Measurements from ENCODE around the gene KMT2A.

Gene KMT2A

GRCh38 chr11:118434123-118434552 lies 2.2 kb upstream of the KMT2A start:
- TF ChIP-seq TAF1 (IDR thresholded peaks at IDR 0.05; ENCODE audit: low read depth, low read length) (no peak), POLR2AphosphoS5 (IDR thresholded peaks at IDR 0.05; ENCODE audit: low read depth, low read length) (no peak), POU2F2 (IDR thresholded peaks at IDR 0.05; ENCODE audit: low read depth, low read length) (no peak), POLR2A (IDR thresholded peaks at IDR 0.05; ENCODE audit: low read depth, low read length) (no peak), SPI1 (IDR thresholded peaks at IDR 0.05; ENCODE audit: low read depth, low read length) (no peak), PAX5 (IDR thresholded peaks at IDR 0.05; ENCODE audit: insufficient read depth, low read length, severe bottlenecking) (no peak)
- DNase-seq (ENCODE audit: insufficient read length, low spot score) (no peak), FAIRE-seq (no peak)

- TF ChIP-seq POU2F2 (IDR thresholded peaks at IDR 0.05; ENCODE audit: low read depth, low read length) (no peak), TAF1 (IDR thresholded peaks at IDR 0.05; ENCODE audit: low read depth, low read length) (no peak), SPI1 (IDR thresholded peaks at IDR 0.05; ENCODE audit: low read depth, low read length) (no peak), PAX5 (IDR thresholded peaks at IDR 0.05; ENCODE audit: insufficient read depth, low read length, severe bottlenecking) (no peak), POLR2AphosphoS5 (IDR thresholded peaks at IDR 0.05; ENCODE audit: low read depth, low read length) (no peak), POLR2A (IDR thresholded peaks at IDR 0.05; ENCODE audit: low read depth, low read length) (no peak)
- FAIRE-seq = peak; percentile 80
- DNase-seq (ENCODE audit: insufficient read length, low spot score) = no peak
Measured at GRCh38 chr11:118434553-118435289, 1.6 kb upstream of the KMT2A start.

GRCh38 chr11:118435290-118435892 lies 901 bp upstream of the KMT2A start:
- DNase-seq (ENCODE audit: insufficient read length, low spot score) (peak; percentile 56), FAIRE-seq (peak; percentile 84)
- TF ChIP-seq PAX5 (IDR thresholded peaks at IDR 0.05; ENCODE audit: insufficient read depth, low read length, severe bottlenecking) = no peak
- TF ChIP-seq POLR2AphosphoS5 (IDR thresholded peaks at IDR 0.05; ENCODE audit: low read depth, low read length) = 0 out of 2 replicates have a peak, but pooled peaks have one; percentile 28
- TF ChIP-seq POU2F2 (IDR thresholded peaks at IDR 0.05; ENCODE audit: low read depth, low read length) = peak; percentile 73

- DNase-seq (ENCODE audit: insufficient read length, low spot score) (no peak), FAIRE-seq (no peak)
- TF ChIP-seq SPI1 (IDR thresholded peaks at IDR 0.05; ENCODE audit: low read depth, low read length) (no peak), POU2F2 (IDR thresholded peaks at IDR 0.05; ENCODE audit: low read depth, low read length) (no peak), PAX5 (IDR thresholded peaks at IDR 0.05; ENCODE audit: insufficient read depth, low read length, severe bottlenecking) (no peak), TAF1 (IDR thresholded peaks at IDR 0.05; ENCODE audit: low read depth, low read length) (no peak), POLR2A (IDR thresholded peaks at IDR 0.05; ENCODE audit: low read depth, low read length) (no peak), POLR2AphosphoS5 (IDR thresholded peaks at IDR 0.05; ENCODE audit: low read depth, low read length) (no peak)
Measured at GRCh38 chr11:118436639-118437207, 431 bp downstream of the KMT2A start.

- FAIRE-seq = peak; percentile 38
- TF ChIP-seq POLR2AphosphoS5 (IDR thresholded peaks at IDR 0.05; ENCODE audit: low read depth, low read length) (no peak), PAX5 (IDR thresholded peaks at IDR 0.05; ENCODE audit: insufficient read depth, low read length, severe bottlenecking) (no peak), POLR2A (IDR thresholded peaks at IDR 0.05; ENCODE audit: low read depth, low read length) (no peak), POU2F2 (IDR thresholded peaks at IDR 0.05; ENCODE audit: low read depth, low read length) (no peak), SPI1 (IDR thresholded peaks at IDR 0.05; ENCODE audit: low read depth, low read length) (no peak), TAF1 (IDR thresholded peaks at IDR 0.05; ENCODE audit: low read depth, low read length) (no peak)
- DNase-seq (ENCODE audit: insufficient read length, low spot score) = peak; percentile 10
Measured at GRCh38 chr11:118437208-118438125, 1.2 kb downstream of the KMT2A start.

GRCh38 chr11:118438314-118438931 lies 2.1 kb downstream of the KMT2A start:
- DNase-seq (ENCODE audit: insufficient read length, low spot score) (no peak), FAIRE-seq (peak; percentile 86)
- TF ChIP-seq PAX5 (IDR thresholded peaks at IDR 0.05; ENCODE audit: insufficient read depth, low read length, severe bottlenecking) (no peak), POLR2A (IDR thresholded peaks at IDR 0.05; ENCODE audit: low read depth, low read length) (no peak), POU2F2 (IDR thresholded peaks at IDR 0.05; ENCODE audit: low read depth, low read length) (no peak), SPI1 (IDR thresholded peaks at IDR 0.05; ENCODE audit: low read depth, low read length) (no peak), POLR2AphosphoS5 (IDR thresholded peaks at IDR 0.05; ENCODE audit: low read depth, low read length) (no peak), TAF1 (IDR thresholded peaks at IDR 0.05; ENCODE audit: low read depth, low read length) (no peak)

- FAIRE-seq (no peak), DNase-seq (ENCODE audit: insufficient read length, low spot score) (no peak)
- TF ChIP-seq POLR2A (IDR thresholded peaks at IDR 0.05; ENCODE audit: low read depth, low read length) (no peak), POU2F2 (IDR thresholded peaks at IDR 0.05; ENCODE audit: low read depth, low read length) (no peak), PAX5 (IDR thresholded peaks at IDR 0.05; ENCODE audit: insufficient read depth, low read length, severe bottlenecking) (no peak), POLR2AphosphoS5 (IDR thresholded peaks at IDR 0.05; ENCODE audit: low read depth, low read length) (no peak), TAF1 (IDR thresholded peaks at IDR 0.05; ENCODE audit: low read depth, low read length) (no peak), SPI1 (IDR thresholded peaks at IDR 0.05; ENCODE audit: low read depth, low read length) (no peak)
Measured at GRCh38 chr11:118439646-118440045, 3.4 kb downstream of the KMT2A start.

- TF ChIP-seq POU2F2 (IDR thresholded peaks at IDR 0.05; ENCODE audit: low read depth, low read length) (no peak), POLR2AphosphoS5 (IDR thresholded peaks at IDR 0.05; ENCODE audit: low read depth, low read length) (no peak), PAX5 (IDR thresholded peaks at IDR 0.05; ENCODE audit: insufficient read depth, low read length, severe bottlenecking) (no peak), TAF1 (IDR thresholded peaks at IDR 0.05; ENCODE audit: low read depth, low read length) (no peak), SPI1 (IDR thresholded peaks at IDR 0.05; ENCODE audit: low read depth, low read length) (no peak), POLR2A (IDR thresholded peaks at IDR 0.05; ENCODE audit: low read depth, low read length) (no peak)
- DNase-seq (ENCODE audit: insufficient read length, low spot score) = no peak
Measured at GRCh38 chr11:118441770-118442275, 5.5 kb downstream of the KMT2A start.

More at GRCh38 chr11:118441770-118442275, 5.5 kb downstream of the KMT2A start:
- FAIRE-seq = peak; percentile 35
